Urothelium cell line (cell line): ENCODE data around the gene UCP1.
A peak's percentile ranks its signal among the peaks of the same experiment; 100 is the strongest.

Source experiments
- DNase-seq: peaks from one replicate; pipeline ENCODE4 v3.0.0; 2011; ENCODE audit warnings: low spot score, mixed read lengths
- FAIRE-seq: peaks from 2 replicates; lab custom pipeline; 2011; peaks lifted over from hg19 to GRCh38; lab: Jason Lieb, UNC

The UCP1 gene

GRCh38 chr4:140568507-140569306 is at the start of gene UCP1:
TSS of gene UCP1 (minus strand) at chr4:140568961. CDS start at chr4:140568729, 232 bp downstream.
- DNase-seq = no peak
- FAIRE-seq = no peak

- FAIRE-seq = no peak
- no peak for DNase-seq
Measured at GRCh38 chr4:140617499-140618248, 48.9 kb upstream of the UCP1 start.

- FAIRE-seq (no peak), DNase-seq (no peak)
Measured at GRCh38 chr4:140615451-140615850, 46.7 kb upstream of the UCP1 start.

- DNase-seq = no peak
- no peak for FAIRE-seq
Measured at GRCh38 chr4:140612357-140612756, 43.6 kb upstream of the UCP1 start.

- FAIRE-seq (no peak), DNase-seq (no peak)
Measured at GRCh38 chr4:140611854-140612253, 43.1 kb upstream of the UCP1 start.

GRCh38 chr4:140609548-140610425 is 41.0 kb upstream of the UCP1 start:
- no peak for FAIRE-seq
- DNase-seq = peak; percentile 60

GRCh38 chr4:140607852-140608251 is 39.1 kb upstream of the UCP1 start:
- no peak for FAIRE-seq
- no peak for DNase-seq

- FAIRE-seq = no peak
- DNase-seq = no peak
Measured at GRCh38 chr4:140604544-140604943, 35.8 kb upstream of the UCP1 start.

- FAIRE-seq = no peak
- DNase-seq = no peak
Measured at GRCh38 chr4:140603286-140603685, 34.5 kb upstream of the UCP1 start.

- no peak for FAIRE-seq
- DNase-seq = no peak
Measured at GRCh38 chr4:140602714-140603113, 34.0 kb upstream of the UCP1 start.

- peak; percentile 23 for FAIRE-seq
Measured at GRCh38 chr4:140600408-140600807, 31.6 kb upstream of the UCP1 start.

GRCh38 chr4:140595065-140595464 is 26.3 kb upstream of the UCP1 start:
- FAIRE-seq (no peak), DNase-seq (peak; percentile 38)

More at GRCh38 chr4:140600408-140600807, 31.6 kb upstream of the UCP1 start:
- no peak for DNase-seq

- no peak for DNase-seq
- no peak for FAIRE-seq
Measured at GRCh38 chr4:140584439-140584838, 15.7 kb upstream of the UCP1 start.

GRCh38 chr4:140581078-140581477 is 12.3 kb upstream of the UCP1 start:
- FAIRE-seq (no peak), DNase-seq (no peak)

GRCh38 chr4:140579278-140579677 is 10.5 kb upstream of the UCP1 start:
- no peak for FAIRE-seq
- DNase-seq = no peak

- DNase-seq (no peak), FAIRE-seq (no peak)
Measured at GRCh38 chr4:140575489-140575888, 6.7 kb upstream of the UCP1 start.

- DNase-seq = no peak
- FAIRE-seq = no peak
Measured at GRCh38 chr4:140571620-140572019, 2.9 kb upstream of the UCP1 start.

GRCh38 chr4:140569307-140569638 is 512 bp upstream of the UCP1 start:
- FAIRE-seq = no peak
- no peak for DNase-seq

GRCh38 chr4:140559696-140560095 is 9.1 kb downstream of the UCP1 start:
- no peak for FAIRE-seq
- no peak for DNase-seq

- DNase-seq (no peak), FAIRE-seq (no peak)
Measured at GRCh38 chr4:140557831-140558435, 10.8 kb downstream of the UCP1 start.
